ENCODE data around the gene ATP6V0B.

DNA sequence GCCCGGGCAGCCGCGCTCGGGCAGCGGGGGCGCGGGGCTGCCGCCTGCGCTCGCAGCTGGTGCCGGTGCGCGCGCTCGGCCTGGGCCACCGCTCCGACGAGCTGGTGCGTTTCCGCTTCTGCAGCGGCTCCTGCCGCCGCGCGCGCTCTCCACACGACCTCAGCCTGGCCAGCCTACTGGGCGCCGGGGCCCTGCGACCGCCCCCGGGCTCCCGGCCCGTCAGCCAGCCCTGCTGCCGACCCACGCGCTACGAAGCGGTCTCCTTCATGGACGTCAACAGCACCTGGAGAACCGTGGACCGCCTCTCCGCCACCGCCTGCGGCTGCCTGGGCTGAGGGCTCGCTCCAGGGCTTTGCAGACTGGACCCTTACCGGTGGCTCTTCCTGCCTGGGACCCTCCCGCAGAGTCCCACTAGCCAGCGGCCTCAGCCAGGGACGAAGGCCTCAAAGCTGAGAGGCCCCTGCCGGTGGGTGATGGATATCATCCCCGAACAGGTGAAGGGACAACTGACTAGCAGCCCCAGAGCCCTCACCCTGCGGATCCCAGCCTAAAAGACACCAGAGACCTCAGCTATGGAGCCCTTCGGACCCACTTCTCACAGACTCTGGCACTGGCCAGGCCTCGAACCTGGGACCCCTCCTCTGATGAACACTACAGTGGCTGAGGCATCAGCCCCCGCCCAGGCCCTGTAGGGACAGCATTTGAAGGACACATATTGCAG, 38.2 kb upstream of the ATP6V0B start:
- TF ChIP-seq, protein P1, sequence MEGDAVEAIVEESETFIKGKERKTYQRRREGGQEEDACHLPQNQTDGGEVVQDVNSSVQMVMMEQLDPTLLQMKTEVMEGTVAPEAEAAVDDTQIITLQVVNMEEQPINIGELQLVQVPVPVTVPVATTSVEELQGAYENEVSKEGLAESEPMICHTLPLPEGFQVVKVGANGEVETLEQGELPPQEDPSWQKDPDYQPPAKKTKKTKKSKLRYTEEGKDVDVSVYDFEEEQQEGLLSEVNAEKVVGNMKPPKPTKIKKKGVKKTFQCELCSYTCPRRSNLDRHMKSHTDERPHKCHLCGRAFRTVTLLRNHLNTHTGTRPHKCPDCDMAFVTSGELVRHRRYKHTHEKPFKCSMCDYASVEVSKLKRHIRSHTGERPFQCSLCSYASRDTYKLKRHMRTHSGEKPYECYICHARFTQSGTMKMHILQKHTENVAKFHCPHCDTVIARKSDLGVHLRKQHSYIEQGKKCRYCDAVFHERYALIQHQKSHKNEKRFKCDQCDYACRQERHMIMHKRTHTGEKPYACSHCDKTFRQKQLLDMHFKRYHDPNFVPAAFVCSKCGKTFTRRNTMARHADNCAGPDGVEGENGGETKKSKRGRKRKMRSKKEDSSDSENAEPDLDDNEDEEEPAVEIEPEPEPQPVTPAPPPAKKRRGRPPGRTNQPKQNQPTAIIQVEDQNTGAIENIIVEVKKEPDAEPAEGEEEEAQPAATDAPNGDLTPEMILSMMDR (conservative IDR thresholded peaks at IDR 0.05) = peak; percentile 54
- 0 out of 2 replicates have a peak, but pooled peaks have one; percentile 50 for TF ChIP-seq ZFX (IDR thresholded peaks at IDR 0.05)

Measured in C4-2B (cell line).